Activated naive CD4-positive, alpha-beta T cell treated with anti-CD3 and anti-CD28 coated beads, Interleukin-2, amount 10 ng/mL, durations not matched to agents 7 days and 5 days (primary cell): Measurements from ENCODE around the gene CAMTA1.
"Not testable (repeated sequence)": the region's sequence is repeated elsewhere in the genome, so short reads cannot be mapped to it uniquely, and the experiment has no call there.

Experiments used
- CTCF ChIA-PET: fragments of 350-600 bp; sonication (Branson Sonifier 250); formaldehyde crosslinking; loops from one replicate; lab custom pipeline; 2021; ENCODE audit warnings: antibody characterized with exemption; lab: Charles Lee
- DNase-seq: peaks from one replicate; pipeline ENCODE4 v3.0.0-alpha.2; 2020
- H3K27ac Mint-ChIP-seq: one replicate; pipeline ENCODE4 v1.8.0; 2021; ENCODE audit warnings: mild to moderate bottlenecking, moderate library complexity, mixed read lengths
- H3K27me3 Mint-ChIP-seq: one replicate; pipeline ENCODE4 v1.8.0; 2021; ENCODE audit warnings: mild to moderate bottlenecking, mixed read lengths
- H3K36me3 Mint-ChIP-seq: one replicate; pipeline ENCODE4 v1.8.0; 2021; ENCODE audit warnings: mixed read lengths
- H3K4me1 Mint-ChIP-seq: one replicate; pipeline ENCODE4 v1.8.0; 2021; ENCODE audit warnings: mixed read lengths
- H3K4me3 Mint-ChIP-seq: one replicate; pipeline ENCODE4 v1.8.0; 2021; ENCODE audit warnings: mild to moderate bottlenecking, moderate library complexity, mixed read lengths
- H3K9me3 Mint-ChIP-seq: one replicate; pipeline ENCODE4 v1.8.0; 2021; ENCODE audit warnings: mixed read lengths

The CAMTA1 gene

GRCh38 chr1:7594714-7595295, 809.6 kb downstream of the CAMTA1 start:
- Mint-ChIP-seq H3K4me3 (no peak overlapping the region), H3K36me3 (no peaks in the 10 kb centered on the region), H3K4me1 (no peaks in the 10 kb centered on the region), H3K9me3 (no peaks in the 10 kb centered on the region), H3K27ac (no peak overlapping the region), H3K27me3 (no peaks in the 10 kb centered on the region)
- no peak for DNase-seq
- CTCF ChIA-PET: no interaction called here

GRCh38 chr1:7595336-7595735, 810.1 kb downstream of the CAMTA1 start:
- Mint-ChIP-seq H3K9me3 (no peaks in the 10 kb centered on the region), H3K4me1 (no peaks in the 10 kb centered on the region), H3K36me3 (no peaks in the 10 kb centered on the region), H3K27ac (no peak overlapping the region), H3K4me3 (no peak overlapping the region), H3K27me3 (no peaks in the 10 kb centered on the region)
- no peak for DNase-seq
- CTCF ChIA-PET: no interaction called here

DNA sequence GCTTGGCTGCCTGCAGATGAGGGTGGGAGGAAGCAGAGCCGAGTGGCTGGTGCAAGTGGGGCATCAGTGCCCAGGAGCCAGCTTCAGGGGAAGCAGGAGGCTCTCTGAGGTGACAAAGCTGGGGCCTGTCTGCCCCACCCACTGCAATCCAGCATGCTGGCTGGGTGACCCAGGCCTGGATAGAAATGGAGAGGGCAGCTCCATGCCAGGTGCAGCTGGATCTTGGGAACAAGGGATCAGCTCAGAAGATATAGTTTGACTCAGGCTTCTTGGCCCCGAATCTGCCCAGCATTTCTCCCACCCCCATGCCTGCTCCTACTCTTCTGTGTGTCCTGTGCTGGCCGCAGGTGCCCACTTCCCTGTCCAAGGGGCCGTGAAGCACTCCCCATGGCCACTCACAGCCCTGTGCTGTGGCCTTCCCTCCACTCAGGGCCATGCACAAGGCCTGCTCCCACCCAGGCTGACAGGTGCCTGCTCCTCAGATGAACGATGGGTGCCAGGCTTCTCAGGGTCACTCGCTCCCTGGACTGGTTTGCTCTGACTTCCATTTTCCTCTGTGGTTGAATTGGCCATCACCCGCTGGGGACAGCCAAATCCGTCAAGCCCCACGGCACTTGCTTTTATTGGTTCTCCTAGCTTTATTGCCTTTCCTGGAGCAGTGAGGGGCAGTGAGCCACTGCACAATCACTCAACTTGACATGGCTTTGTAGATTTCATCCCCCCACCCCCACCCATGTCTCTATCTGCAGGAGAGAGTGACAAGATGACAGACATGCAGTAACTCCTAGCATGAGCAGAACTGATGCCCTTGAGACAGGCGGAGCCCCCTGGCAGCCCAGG, 811.1 kb downstream of the CAMTA1 start:
- CTCF ChIA-PET: no interaction called here
- Mint-ChIP-seq H3K4me1 (no peaks in the 10 kb centered on the region), H3K27ac (no peak overlapping the region), H3K36me3 (no peaks in the 10 kb centered on the region), H3K9me3 (no peaks in the 10 kb centered on the region), H3K4me3 (no peak overlapping the region), H3K27me3 (no peaks in the 10 kb centered on the region)
- no peak for DNase-seq

DNA sequence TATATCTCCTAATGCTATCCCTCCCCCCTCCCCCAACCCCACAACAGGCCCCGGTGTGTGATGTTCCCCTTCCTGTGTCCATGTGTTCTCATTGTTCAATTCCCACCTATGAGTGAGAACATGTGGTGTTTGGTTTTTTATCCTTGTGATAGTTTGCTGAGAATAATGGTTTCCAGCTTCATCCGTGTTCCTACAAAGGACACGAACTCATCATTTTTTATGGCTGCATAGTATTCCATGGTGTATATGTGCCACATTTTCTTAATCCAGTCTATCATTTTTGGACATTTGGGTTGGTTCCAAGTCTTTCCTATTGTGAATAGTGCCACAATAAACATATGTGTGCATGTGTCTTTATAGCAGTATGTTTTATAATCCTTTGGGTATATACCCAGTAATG, 812.8 kb downstream of the CAMTA1 start:
- H3K4me1 Mint-ChIP-seq, H3K27me3 Mint-ChIP-seq, CTCF ChIA-PET, H3K27ac Mint-ChIP-seq, DNase-seq, H3K36me3 Mint-ChIP-seq, H3K4me3 Mint-ChIP-seq, H3K9me3 Mint-ChIP-seq: not testable (repeated sequence)

GRCh38 chr1:7604906-7605305, 819.7 kb downstream of the CAMTA1 start:
- H3K4me3 Mint-ChIP-seq, DNase-seq, CTCF ChIA-PET: not testable (repeated sequence)

GRCh38 chr1:7606096-7606495, 820.8 kb downstream of the CAMTA1 start:
- Mint-ChIP-seq H3K4me1 (no peaks in the 10 kb centered on the region), H3K36me3 (no peaks in the 10 kb centered on the region)

More at GRCh38 chr1:7604906-7605305, 819.7 kb downstream of the CAMTA1 start:
- H3K27me3 Mint-ChIP-seq, H3K27ac Mint-ChIP-seq, H3K4me1 Mint-ChIP-seq, H3K9me3 Mint-ChIP-seq, H3K36me3 Mint-ChIP-seq: not testable (repeated sequence)

GRCh38 chr1:7607097-7607496, 821.8 kb downstream of the CAMTA1 start:
- no peak for DNase-seq
- Mint-ChIP-seq H3K4me1 (no peaks in the 10 kb centered on the region), H3K4me3 (no peak overlapping the region), H3K27ac (no peak overlapping the region), H3K36me3 (no peaks in the 10 kb centered on the region), H3K27me3 (peaks cover 5% of the 10 kb centered on the region), H3K9me3 (no peaks in the 10 kb centered on the region)
- CTCF ChIA-PET: no interaction called here

More at GRCh38 chr1:7606096-7606495, 820.8 kb downstream of the CAMTA1 start:
- CTCF ChIA-PET: no interaction called here
- Mint-ChIP-seq H3K4me3 (no peak overlapping the region), H3K9me3 (no peaks in the 10 kb centered on the region), H3K27ac (no peak overlapping the region), H3K27me3 (peaks cover 5% of the 10 kb centered on the region)
- no peak for DNase-seq

- Mint-ChIP-seq H3K4me3 (no peak overlapping the region), H3K4me1 (no peaks in the 10 kb centered on the region), H3K27ac (no peak overlapping the region), H3K27me3 (peaks cover 5% of the 10 kb centered on the region), H3K9me3 (no peaks in the 10 kb centered on the region), H3K36me3 (no peaks in the 10 kb centered on the region)
- CTCF ChIA-PET: no interaction called here
- no peak for DNase-seq
Measured at GRCh38 chr1:7608628-7609305, 823.5 kb downstream of the CAMTA1 start.

GRCh38 chr1:7609311-7609994, 824.2 kb downstream of the CAMTA1 start:
- H3K4me3 Mint-ChIP-seq: no peak overlapping the region
- no peaks in the 10 kb centered on the region for H3K4me1 Mint-ChIP-seq
- no peak overlapping the region for H3K27ac Mint-ChIP-seq
- no peak for DNase-seq
- peaks cover 5% of the 10 kb centered on the region for H3K27me3 Mint-ChIP-seq
- CTCF ChIA-PET: no interaction called here
- H3K9me3 Mint-ChIP-seq: no peaks in the 10 kb centered on the region
- no peaks in the 10 kb centered on the region for H3K36me3 Mint-ChIP-seq

DNA sequence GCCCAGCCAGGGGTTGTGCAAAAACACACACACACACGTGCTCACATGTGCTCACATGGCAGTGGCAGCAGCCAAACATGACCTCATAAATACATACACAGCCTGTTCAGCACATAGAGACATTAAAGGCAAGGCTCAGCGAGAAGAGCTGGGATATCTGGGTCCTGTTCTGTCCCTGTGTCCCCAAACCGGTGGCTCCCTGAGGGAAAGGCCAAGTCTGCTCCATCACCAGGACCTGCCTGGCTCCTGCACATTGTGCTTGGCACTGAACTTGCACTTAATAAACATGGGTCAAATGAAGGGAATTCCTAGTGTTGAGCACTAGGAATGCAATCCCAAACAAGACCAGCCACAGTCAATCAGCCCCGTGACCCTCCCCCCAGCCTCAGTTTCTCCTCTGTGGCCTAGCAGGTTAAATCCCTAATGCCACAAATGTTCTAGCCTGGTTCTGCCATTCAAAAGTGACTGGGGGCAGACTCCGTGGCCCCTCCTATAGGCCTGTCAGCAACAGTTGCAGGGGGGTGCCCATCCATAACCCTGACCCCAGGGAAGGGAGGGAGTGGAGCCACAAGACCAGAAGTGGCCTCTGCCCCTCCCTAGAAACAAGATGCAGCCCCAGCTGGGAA, 825.0 kb downstream of the CAMTA1 start:
- H3K9me3 Mint-ChIP-seq: no peaks in the 10 kb centered on the region
- H3K4me3 Mint-ChIP-seq: no peak overlapping the region
- CTCF ChIA-PET: no interaction called here
- DNase-seq: no peak
- H3K27ac Mint-ChIP-seq: no peak overlapping the region
- no peaks in the 10 kb centered on the region for H3K27me3 Mint-ChIP-seq
- H3K4me1 Mint-ChIP-seq: no peaks in the 10 kb centered on the region
- H3K36me3 Mint-ChIP-seq: no peaks in the 10 kb centered on the region

GRCh38 chr1:7610936-7611335, 825.7 kb downstream of the CAMTA1 start:
- CTCF ChIA-PET: no interaction called here
- no peak overlapping the region for H3K4me3 Mint-ChIP-seq
- no peak for DNase-seq
- H3K27me3 Mint-ChIP-seq: no peaks in the 10 kb centered on the region
- H3K36me3 Mint-ChIP-seq: no peaks in the 10 kb centered on the region
- H3K27ac Mint-ChIP-seq: no peak overlapping the region
- no peaks in the 10 kb centered on the region for H3K9me3 Mint-ChIP-seq
- H3K4me1 Mint-ChIP-seq: no peaks in the 10 kb centered on the region

DNA sequence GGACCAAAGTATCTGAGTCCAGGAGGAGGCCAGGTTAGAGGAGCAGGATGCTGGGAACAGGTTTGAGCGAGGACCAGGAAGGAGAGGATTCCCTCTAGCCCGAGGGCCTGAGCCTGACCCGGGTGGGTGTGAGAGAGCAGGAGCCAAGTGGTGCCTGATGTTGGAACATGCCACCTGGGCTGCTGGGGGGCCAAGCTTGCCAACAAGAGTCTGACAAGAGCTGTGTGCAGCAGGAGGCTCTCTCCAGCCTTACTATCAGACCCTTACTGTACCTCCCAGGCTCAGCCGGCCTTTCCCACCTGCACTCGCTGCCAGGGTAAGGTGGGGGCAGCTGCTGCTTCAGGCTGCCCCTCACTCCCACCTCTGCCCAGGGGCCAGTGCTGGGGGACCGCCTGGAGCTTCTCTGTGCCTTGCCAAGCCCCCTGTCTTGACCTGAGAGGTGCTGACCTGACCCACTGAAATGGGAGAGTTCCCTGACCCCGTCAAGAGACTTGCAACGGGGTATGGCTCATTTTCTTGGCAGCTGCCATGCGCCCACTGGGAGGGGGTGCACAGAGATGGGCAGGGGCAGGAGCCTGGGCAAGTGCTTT, 826.3 kb downstream of the CAMTA1 start:
- H3K27me3 Mint-ChIP-seq: no peaks in the 10 kb centered on the region

DNA sequence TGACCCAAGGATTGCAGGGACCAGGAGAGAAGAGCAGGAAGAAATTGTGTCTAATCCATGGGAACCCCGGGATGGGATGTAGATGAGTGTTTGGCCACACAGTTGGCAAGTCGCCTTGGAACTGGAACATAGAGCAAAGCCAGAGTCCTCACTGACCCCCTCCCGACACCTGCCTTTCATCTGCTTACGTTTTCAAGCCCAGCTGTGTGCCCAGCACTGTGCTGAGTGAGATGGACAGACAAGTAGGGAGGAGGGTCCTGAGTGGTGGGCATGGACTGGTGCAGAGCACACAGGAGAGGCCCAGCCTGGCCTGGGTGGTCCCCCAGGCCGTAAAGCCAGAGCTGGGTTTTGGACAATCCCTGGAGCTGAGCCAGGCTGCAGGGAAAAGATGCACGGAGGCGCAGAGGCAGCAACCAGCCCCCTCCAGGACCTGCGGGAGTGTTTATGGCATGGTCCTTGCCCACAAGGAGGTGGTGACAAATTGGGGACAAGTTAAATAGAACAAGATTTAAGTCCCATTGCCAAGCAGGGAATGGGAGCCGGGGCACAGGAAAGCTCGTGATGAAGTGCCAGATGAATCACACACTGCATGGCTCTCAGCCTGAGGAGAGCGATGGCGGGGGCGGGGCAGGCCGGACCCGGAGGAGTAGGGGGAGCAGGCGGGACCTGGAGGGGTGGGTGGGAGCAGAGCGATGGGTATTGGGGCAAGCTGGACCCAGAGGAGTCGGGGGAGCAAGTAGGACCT, 828.0 kb downstream of the CAMTA1 start:
- Mint-ChIP-seq H3K27me3 (no peaks in the 10 kb centered on the region), H3K27ac (no peak overlapping the region), H3K36me3 (no peaks in the 10 kb centered on the region), H3K4me3 (no peak overlapping the region), H3K9me3 (no peaks in the 10 kb centered on the region), H3K4me1 (no peaks in the 10 kb centered on the region)
- DNase-seq: no peak
- CTCF ChIA-PET: no interaction called here

More for the DNA sequence above, 826.3 kb downstream of the CAMTA1 start:
- Mint-ChIP-seq H3K4me1 (no peaks in the 10 kb centered on the region), H3K27ac (no peak overlapping the region), H3K9me3 (no peaks in the 10 kb centered on the region), H3K4me3 (no peak overlapping the region), H3K36me3 (no peaks in the 10 kb centered on the region)
- CTCF ChIA-PET: no interaction called here
- DNase-seq: no peak
